Activated T-cell treated with anti-CD3 and anti-CD28 coated beads for 1 hour (primary cell): Measurements from ENCODE around the gene WWOX.

ENCODE experiments used
- DNase-seq: peaks from one replicate; pipeline ENCODE4 v3.0.0-alpha.2; 2020; ENCODE audit warnings: low read depth

WWOX gene

DNA sequence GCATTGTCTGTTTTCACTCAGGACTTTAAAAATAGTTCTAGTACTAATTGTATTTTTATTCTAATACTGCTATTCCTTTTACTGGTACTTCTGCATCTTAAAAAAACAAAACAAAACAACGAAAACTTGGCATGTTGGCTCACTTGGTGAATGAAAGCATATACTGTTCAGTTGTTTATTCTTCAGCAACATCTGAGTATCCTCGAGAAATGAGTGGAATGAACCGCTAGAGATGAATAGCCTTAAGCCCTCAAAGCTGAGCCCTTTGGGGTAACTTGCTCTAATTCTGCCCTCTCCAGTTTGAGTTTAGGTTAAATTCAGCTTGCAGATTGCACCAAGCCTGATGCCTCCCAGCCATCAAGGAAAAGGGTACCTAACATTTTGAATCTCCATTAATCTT, 126.5 kb downstream of the WWOX start:
- no peak for DNase-seq

DNA sequence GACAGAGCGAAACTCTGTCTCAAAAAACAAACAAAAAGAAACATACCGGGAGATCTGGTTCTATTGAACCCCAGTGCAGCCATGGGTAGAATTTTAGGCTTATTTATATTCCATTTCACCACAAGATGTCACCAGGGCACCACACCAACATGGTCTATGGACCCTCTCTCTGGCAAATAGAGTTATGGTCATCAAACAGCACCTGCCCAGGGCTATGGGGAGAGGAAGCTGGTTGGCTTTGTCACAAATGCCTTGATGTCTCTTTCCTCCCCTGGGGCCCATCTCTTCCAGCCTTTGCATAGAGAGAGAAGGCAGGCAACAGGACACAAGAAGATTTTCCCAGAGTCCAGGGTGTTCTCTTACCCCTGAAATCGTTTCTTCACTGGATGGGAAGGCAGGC, 128.4 kb downstream of the WWOX start:
- no peak for DNase-seq

GRCh38 chr16:78228704-78229103, 129.2 kb downstream of the WWOX start:
- no peak for DNase-seq

DNA sequence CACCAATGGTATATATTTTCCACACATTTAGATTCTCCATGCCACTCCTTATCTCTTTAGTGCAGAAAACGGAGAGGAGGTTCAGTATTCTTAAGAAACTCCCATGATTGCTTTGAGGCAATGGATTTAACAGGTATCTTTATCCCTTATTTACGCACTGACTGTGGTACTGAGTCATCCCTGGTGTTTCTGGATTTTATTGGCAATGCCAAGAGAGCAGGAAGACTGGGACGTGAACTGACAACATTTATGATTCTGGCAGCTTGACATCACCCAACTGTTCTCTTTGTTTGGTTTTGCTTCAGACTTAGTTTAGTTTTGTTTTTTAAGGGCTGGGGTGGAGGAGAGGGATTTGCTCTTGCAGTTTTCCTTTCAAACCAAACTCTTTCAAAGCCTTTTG, 131.4 kb downstream of the WWOX start:
- no peak for DNase-seq

DNA sequence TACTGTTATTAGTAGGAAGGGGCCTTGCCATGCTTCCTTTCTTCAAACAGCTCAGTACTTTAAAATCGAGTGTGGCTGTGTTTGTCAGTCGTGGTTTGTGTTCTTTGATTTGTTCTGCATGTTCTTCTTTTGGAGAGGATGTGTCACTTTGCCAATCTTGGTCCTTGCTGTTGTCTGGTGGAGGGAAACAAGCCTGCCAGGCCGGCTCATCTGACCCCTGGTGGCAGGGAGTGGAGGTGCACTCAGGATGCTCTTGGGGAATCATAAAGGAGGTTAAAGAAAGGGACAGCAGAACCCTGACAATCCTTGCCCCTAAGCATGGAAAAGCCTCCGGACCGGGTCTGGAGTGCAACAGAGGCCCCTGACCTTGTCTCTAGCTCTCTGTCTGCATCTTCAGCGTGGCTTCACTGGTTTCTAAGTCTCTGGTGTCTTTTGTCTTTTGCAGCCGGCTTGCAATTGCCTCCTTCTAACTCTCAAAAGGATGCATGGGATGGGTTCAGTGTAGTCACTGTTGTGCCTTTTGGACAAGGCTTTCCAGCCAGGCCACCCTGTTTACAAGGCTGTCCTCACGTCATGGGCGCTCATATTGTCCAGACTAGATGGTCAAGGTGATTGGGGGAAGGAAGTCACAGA, 135.8 kb downstream of the WWOX start:
- peak; percentile 50 for DNase-seq

DNA sequence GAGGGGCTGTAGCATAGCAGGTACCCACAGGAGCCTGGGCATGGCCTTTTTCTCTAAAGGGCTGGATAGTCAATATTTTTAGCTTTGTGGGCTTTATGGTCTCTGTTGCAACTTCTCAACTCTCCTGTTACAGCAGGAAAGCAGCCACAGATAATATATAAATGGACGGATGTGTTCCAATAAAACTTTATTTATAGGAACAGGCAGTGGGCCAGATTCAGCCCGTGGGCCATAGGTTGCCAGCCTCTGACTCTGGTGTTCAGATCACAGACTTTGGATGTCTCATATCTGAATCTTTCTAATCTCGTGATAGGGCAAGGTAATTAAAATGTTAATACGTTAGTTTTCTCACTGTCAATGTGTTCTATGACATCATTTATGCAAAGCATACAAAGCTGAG, 136.4 kb downstream of the WWOX start:
- no peak for DNase-seq

GRCh38 chr16:78237841-78238240, 138.4 kb downstream of the WWOX start:
- no peak for DNase-seq

GRCh38 chr16:78240459-78241222, 141.2 kb downstream of the WWOX start:
- no peak for DNase-seq

- no peak for DNase-seq
Observed at GRCh38 chr16:78242239-78242630, 142.8 kb downstream of the WWOX start.

GRCh38 chr16:78244131-78244895, 144.9 kb downstream of the WWOX start:
- DNase-seq = no peak

GRCh38 chr16:78246559-78246958, 147.1 kb downstream of the WWOX start:
- DNase-seq = no peak

DNA sequence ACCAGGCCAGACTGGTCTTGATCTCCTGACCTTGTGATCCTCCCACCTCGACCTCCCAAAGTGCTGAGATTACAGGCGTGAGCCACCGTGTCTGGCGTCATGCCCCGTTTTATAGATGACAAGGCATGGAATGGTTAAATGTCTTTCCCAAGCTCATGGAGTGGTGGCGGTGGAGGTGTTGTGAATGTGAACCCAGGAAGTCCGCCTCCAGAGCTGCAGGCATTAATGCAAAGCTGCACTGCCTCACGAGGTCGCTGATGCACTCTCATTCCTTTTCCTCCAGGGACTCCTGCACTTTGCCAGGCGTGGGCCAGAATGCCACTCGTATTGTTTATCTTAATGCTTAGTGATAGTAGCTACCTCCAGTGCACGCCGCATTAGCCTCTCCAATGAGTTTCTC, 149.6 kb downstream of the WWOX start:
- no peak for DNase-seq

GRCh38 chr16:78249832-78250231, 150.4 kb downstream of the WWOX start:
- no peak for DNase-seq

GRCh38 chr16:78251115-78251514, 151.7 kb downstream of the WWOX start:
- no peak for DNase-seq

DNA sequence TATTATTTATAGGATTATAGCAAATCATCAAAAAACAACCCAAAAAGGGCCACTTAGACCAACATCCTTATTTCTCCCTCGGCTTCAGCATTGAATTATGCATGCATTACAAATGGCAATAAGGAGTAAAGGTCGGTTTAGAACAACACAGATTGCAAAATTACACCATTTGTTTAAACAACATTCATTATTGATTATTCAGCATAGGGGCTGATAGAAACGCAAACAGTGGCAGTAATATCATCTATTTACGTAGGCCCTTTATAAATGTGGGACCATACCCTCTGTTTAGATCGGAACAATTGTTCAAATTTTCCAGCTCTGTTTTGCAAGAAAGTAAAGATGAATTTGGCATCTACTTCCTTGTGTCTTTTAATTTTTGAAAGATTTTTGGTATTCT, 153.3 kb downstream of the WWOX start:
- no peak for DNase-seq

DNA sequence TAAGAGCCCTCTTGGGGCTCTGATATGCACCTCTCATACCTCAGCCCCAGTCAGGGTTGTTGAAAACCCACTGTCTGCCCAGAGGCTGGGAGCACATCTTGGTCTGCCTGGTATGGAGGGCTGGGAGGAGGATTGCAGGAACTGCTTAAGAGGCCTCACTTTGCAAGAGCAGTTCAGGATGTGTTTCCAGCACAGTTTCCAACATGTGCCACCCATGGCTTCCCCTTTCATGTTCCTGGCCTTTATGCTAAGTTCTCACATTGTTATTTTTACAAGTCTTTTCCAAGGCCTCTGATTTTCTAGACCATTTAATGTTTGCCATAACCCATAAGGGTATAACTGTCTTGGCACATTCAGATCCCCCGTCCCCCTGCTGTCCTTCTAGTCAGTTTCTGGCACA, 155.4 kb downstream of the WWOX start:
- no peak for DNase-seq

DNA sequence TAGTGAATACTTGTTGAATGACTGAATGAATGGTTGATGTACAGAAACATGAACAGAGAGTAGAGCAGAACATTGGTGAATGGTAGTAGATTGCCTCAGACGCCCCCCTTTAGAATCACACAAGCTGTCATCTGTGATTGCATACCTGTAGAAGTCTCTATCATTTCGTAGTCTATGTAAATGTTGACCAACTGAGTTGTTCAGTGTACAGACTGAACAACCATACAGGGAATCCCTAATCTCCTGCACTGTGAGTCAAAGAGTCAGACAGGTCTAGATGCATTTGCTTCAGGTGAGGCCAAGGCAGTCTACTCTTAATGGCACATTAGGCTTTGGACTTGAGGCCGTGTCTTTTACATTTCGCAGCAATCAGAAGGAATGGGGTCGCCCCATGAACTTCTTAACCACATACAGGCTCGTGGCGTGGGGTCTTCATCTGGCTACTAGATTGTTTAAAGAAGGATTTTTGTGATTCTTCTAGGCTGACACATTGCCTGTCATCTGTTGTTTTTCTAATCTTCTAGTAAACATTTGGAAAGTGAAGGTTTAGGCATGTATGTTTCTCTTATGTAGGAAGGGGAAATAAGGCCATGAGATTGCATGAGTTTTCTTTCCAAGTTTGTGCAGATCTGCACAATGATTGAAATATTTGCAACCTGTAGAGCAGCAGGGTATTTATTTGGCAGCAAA, 157.4 kb downstream of the WWOX start:
- DNase-seq = no peak

- no peak for DNase-seq
Observed at GRCh38 chr16:78257376-78257728, 157.9 kb downstream of the WWOX start.

DNA sequence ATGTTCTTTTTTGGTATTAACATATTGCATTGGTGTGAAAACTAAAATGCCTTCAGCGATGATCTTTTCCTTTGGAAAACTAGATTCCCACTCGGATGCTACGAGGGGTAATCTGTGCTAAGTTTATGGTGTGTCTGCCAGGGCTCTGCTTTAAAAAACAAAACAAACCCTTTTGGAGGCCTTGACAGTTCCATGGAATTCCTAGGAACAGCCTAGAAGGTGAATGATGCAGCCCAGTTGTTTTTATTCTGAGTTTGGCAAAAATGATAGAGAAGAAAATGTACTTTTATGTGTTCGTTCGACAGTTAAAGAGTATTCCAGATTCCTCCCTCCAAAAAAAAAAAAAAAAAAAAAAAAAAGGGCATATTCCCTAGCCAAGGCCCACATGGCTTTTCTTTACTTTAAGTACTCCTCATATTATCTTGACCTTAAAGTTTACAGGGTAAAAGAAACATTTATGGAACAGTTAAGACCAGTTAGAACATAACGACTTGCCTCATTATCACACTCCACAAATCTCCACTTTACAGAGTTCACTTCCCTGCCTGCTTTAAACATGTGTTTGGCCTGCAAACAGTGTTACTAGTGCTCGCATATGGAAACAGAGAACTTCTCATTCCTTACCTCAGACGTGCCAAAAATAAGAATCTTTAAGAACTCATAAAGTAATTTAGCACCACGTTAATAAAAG, 159.1 kb downstream of the WWOX start:
- DNase-seq = no peak

DNA sequence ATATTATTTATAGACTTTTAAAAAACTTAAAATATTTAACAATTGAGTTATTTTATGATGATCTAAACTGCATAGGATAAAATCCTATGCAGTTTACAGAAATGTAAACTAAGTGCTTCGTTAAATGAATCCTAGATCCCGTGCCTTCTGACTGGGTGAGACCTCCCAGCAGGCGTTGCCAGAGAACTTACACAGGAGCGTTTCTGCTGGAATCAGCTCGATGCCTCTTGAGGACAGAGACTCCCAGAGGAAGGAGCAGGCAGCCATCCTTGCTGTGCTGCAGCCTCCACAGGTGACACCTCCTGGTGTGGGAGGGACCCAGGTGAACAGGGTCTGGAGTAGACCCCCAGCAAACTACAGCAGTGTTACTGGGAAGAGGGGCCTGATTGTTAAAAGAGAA, 160.4 kb downstream of the WWOX start:
- DNase-seq = no peak

DNA sequence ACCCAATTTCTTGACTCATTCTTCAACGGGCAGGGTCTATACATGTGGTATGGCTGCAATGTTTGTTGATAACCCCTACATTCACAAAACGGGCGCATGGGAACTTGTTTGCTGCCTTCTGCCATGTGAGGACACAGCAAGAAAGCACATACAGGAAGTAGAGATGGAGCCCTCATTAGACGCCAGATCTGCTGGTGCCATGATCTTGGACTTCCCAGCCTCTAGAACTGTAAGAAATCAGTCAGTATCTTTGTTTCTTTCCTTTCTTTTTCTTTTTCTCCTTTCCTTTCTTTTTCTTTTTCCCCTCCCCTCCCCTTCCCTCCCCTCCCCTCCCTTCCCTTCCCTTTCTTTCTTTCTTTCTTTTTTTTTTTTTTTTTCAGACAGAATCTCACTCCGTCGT, 165.2 kb downstream of the WWOX start:
- no peak for DNase-seq

- no peak for DNase-seq
Observed at GRCh38 chr16:78269256-78269655, 169.8 kb downstream of the WWOX start.
